ENCODE results near the gene FHOD3. TPM values are rescaled to one million over a fixed set of nuclear protein-coding genes. Genes with fewer than 3 reads are reported as not detected.
"Not testable (repeated sequence)": the region's sequence is repeated elsewhere in the genome, so short reads cannot be mapped to it uniquely, and the experiment has no call there.

FHOD3 gene
- total and polyA plus RNA-seq, 5 donors from 2014 or later = not detected

GRCh38 chr18:36813824-36814223 lies 516.3 kb downstream of the FHOD3 start:
- no peak for ATAC-seq (ENCODE audit: low read depth in 2 of 2)
- peaks cover 26% of the 10 kb centered on the region for H3K36me3 Mint-ChIP-seq
- Histone ChIP-seq H3K4me3 (ENCODE audit: low read depth, low read length) (no peak overlapping the region), H3K36me3 (ENCODE audit: control insufficient read depth, insufficient read depth, low read length) (peaks cover 52% of the 10 kb centered on the region), H3K27me3 (ENCODE audit: control insufficient read depth, insufficient read depth, low read length) (no peaks in the 10 kb centered on the region), H3K4me1 (ENCODE audit: control insufficient read depth, insufficient read depth, low read length, poor library complexity, severe bottlenecking) (no peaks in the 10 kb centered on the region), H3K9me3 (ENCODE audit: control insufficient read depth in 2 of 2, low read length in 2 of 2) (no peaks in the 10 kb centered on the region), H3K27ac (ENCODE audit: insufficient read depth, low read length, poor library complexity, severe bottlenecking) (no peak overlapping the region)
- DNase-seq = no peak
- no peak overlapping the region for H3K4me3 Mint-ChIP-seq
- no peaks in the 10 kb centered on the region for H3K27me3 Mint-ChIP-seq
- peaks cover 13 to 27% (median 22%) of the 10 kb centered on the region in 4 donors for H3K4me1 Mint-ChIP-seq
- peak overlapping the region in 2 of 3 donors; percentile 48 to 62 for H3K27ac Mint-ChIP-seq
- no peaks in the 10 kb centered on the region for H3K9me3 Mint-ChIP-seq

DNA sequence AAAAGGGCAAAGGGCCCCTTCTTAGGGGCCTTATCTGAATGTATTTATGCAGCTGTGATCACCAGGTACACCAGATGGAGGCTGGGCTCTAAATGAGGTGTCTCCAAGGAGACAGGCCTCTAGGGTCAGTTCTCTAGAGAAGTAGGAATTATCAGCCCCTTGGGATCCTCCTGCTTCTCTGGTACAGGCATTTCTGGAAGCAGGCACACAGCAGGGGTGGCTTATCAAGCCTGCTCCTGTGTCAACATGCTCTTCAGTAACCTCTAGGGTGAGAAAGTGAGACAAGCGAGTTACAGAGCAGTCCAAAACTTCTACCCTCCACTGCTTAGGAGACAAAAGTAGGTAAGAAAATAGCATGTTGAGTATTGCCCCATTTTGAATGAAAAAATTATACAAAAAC lies 517.5 kb downstream of the FHOD3 start:
- no peaks in the 10 kb centered on the region for H3K9me3 Mint-ChIP-seq
- H3K4me1 ChIP-seq (ENCODE audit: control insufficient read depth, insufficient read depth, low read length, poor library complexity, severe bottlenecking) = no peaks in the 10 kb centered on the region
- H3K9me3 ChIP-seq (ENCODE audit: control insufficient read depth in 2 of 2, low read length in 2 of 2) = no peaks in the 10 kb centered on the region
- no peak overlapping the region for H3K4me3 Mint-ChIP-seq
- DNase-seq (no peak), ATAC-seq (ENCODE audit: low read depth in 2 of 2) (no peak)
- H3K27me3 Mint-ChIP-seq = no peaks in the 10 kb centered on the region
- peaks cover 26% of the 10 kb centered on the region for H3K36me3 Mint-ChIP-seq
- H3K27ac Mint-ChIP-seq = peak overlapping the region in 2 of 3 donors; percentile 62 to 65
- H3K4me1 Mint-ChIP-seq = peaks cover 7 to 26% (median 19%) of the 10 kb centered on the region in 4 donors
- H3K27me3 ChIP-seq (ENCODE audit: control insufficient read depth, insufficient read depth, low read length) = no peaks in the 10 kb centered on the region
- peaks cover 52% of the 10 kb centered on the region for H3K36me3 ChIP-seq (ENCODE audit: control insufficient read depth, insufficient read depth, low read length)
- H3K27ac ChIP-seq (ENCODE audit: insufficient read depth, low read length, poor library complexity, severe bottlenecking) = no peak overlapping the region
- no peak overlapping the region for H3K4me3 ChIP-seq (ENCODE audit: low read depth, low read length)

DNA sequence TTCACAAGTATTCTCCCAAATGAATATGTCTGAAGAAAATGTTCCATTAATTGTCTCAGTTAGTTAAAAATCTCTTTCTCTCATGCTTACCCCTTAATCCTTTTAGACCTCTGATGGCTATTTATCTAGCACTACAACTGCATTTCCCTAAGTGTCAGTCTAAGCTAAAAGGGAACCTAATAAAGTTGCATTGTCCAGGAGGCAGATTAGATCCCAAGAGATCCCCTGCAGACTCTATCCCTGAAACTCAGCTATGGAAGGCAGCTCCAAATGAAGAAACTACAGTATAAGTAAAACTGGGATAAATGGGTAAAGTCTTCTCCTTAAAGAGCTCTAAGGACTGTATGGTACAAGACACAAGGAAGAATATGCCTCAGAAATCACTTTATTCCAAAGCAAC lies 518.6 kb downstream of the FHOD3 start:
- H3K27me3 Mint-ChIP-seq; ATAC-seq (ENCODE audit: low read depth in 2 of 2); H3K27ac ChIP-seq (ENCODE audit: insufficient read depth, low read length, poor library complexity, severe bottlenecking); H3K4me3 ChIP-seq (ENCODE audit: low read depth, low read length); H3K27me3 ChIP-seq (ENCODE audit: control insufficient read depth, insufficient read depth, low read length); DNase-seq; H3K4me1 ChIP-seq (ENCODE audit: control insufficient read depth, insufficient read depth, low read length, poor library complexity, severe bottlenecking); H3K9me3 Mint-ChIP-seq; H3K9me3 ChIP-seq (ENCODE audit: control insufficient read depth in 2 of 2, low read length in 2 of 2); H3K4me3 Mint-ChIP-seq: not testable (repeated sequence)
- Mint-ChIP-seq H3K36me3 (peaks cover 26% of the 10 kb centered on the region), H3K27ac (peak overlapping the region in 2 of 3 donors; percentile 4 to 69), H3K4me1 (peaks cover 7 to 27% (median 21%) of the 10 kb centered on the region in 4 donors)
- peaks cover 53% of the 10 kb centered on the region for H3K36me3 ChIP-seq (ENCODE audit: control insufficient read depth, insufficient read depth, low read length)

- H3K27me3 Mint-ChIP-seq = no peaks in the 10 kb centered on the region
- H3K27ac ChIP-seq (ENCODE audit: insufficient read depth, low read length, poor library complexity, severe bottlenecking) = no peak overlapping the region
- ATAC-seq (ENCODE audit: low read depth in 2 of 2) (no peak), DNase-seq (no peak)
- H3K27ac Mint-ChIP-seq = peak overlapping the region in 2 of 3 donors; percentile 48 to 72
- peaks cover 13 to 31% (median 21%) of the 10 kb centered on the region in 4 donors for H3K4me1 Mint-ChIP-seq
- H3K4me3 Mint-ChIP-seq = no peak overlapping the region
- no peaks in the 10 kb centered on the region for H3K4me1 ChIP-seq (ENCODE audit: control insufficient read depth, insufficient read depth, low read length, poor library complexity, severe bottlenecking)
- H3K27me3 ChIP-seq (ENCODE audit: control insufficient read depth, insufficient read depth, low read length) = no peaks in the 10 kb centered on the region
- peaks cover 31% of the 10 kb centered on the region for H3K36me3 Mint-ChIP-seq
- H3K9me3 ChIP-seq (ENCODE audit: control insufficient read depth in 2 of 2, low read length in 2 of 2) = no peaks in the 10 kb centered on the region
- no peak overlapping the region for H3K4me3 ChIP-seq (ENCODE audit: low read depth, low read length)
- H3K9me3 Mint-ChIP-seq = no peaks in the 10 kb centered on the region
- peaks cover 50% of the 10 kb centered on the region for H3K36me3 ChIP-seq (ENCODE audit: control insufficient read depth, insufficient read depth, low read length)
Observed at GRCh38 chr18:36817039-36817438, 519.5 kb downstream of the FHOD3 start.

GRCh38 chr18:36818652-36819051 lies 521.1 kb downstream of the FHOD3 start:
- peaks cover 41% of the 10 kb centered on the region for H3K36me3 ChIP-seq (ENCODE audit: control insufficient read depth, insufficient read depth, low read length)
- ATAC-seq (ENCODE audit: low read depth in 2 of 2) (no peak), DNase-seq (no peak)
- H3K4me1 ChIP-seq (ENCODE audit: control insufficient read depth, insufficient read depth, low read length, poor library complexity, severe bottlenecking) = no peaks in the 10 kb centered on the region
- H3K27ac ChIP-seq (ENCODE audit: insufficient read depth, low read length, poor library complexity, severe bottlenecking) = no peak overlapping the region
- peaks cover 27% of the 10 kb centered on the region for H3K36me3 Mint-ChIP-seq
- H3K27ac Mint-ChIP-seq = no peak overlapping the region
- H3K4me3 ChIP-seq (ENCODE audit: low read depth, low read length) = no peak overlapping the region
- no peaks in the 10 kb centered on the region for H3K9me3 ChIP-seq (ENCODE audit: control insufficient read depth in 2 of 2, low read length in 2 of 2)
- H3K27me3 Mint-ChIP-seq = no peaks in the 10 kb centered on the region
- no peaks in the 10 kb centered on the region for H3K9me3 Mint-ChIP-seq
- no peaks in the 10 kb centered on the region for H3K27me3 ChIP-seq (ENCODE audit: control insufficient read depth, insufficient read depth, low read length)
- H3K4me1 Mint-ChIP-seq = peaks cover 6 to 23% (median 16%) of the 10 kb centered on the region in 4 donors
- H3K4me3 Mint-ChIP-seq = no peak overlapping the region

DNA sequence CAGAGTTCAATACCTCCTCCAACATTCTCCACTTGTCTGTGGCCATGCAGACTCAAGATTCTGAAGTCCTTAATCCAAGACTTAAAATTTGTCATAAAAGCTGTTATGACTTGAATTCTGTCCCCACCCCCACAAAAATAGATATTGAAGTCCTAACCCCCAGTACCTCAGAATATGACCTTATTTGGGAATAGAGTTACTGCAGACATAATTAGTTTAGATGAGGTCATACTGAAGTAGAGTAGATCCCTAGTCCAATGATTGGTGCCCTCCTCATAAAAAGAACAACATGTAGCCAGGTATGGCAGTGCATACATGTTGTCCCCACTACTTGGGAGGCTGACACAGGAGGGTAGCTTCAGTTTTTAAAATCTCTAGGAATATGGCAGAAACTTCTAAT lies 522.1 kb downstream of the FHOD3 start:
- Mint-ChIP-seq H3K27ac (peak overlapping the region in 1 of 3 donors; percentile 11), H3K9me3 (no peaks in the 10 kb centered on the region)
- H3K27me3 ChIP-seq (ENCODE audit: control insufficient read depth, insufficient read depth, low read length) = no peaks in the 10 kb centered on the region

DNA sequence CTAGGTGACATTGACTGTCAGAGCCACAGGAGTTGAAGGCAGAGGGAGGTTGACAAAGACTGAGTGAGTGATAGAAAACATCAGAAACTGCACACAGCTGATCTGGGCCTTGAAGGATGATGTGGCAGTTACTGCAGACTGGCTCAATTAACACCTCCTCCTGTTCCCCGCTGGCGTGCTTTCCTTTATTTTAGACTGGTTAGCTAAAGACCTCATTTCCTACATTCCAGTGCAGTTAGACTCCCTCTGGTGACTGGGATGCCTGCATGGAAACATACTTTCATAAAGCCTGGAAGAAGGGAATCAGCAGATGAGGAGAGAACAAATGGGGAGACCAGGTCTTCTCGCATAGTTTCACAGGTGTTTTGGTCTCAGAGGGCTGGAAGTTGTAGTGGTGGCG lies 524.2 kb downstream of the FHOD3 start:
- no peak overlapping the region for H3K4me3 ChIP-seq (ENCODE audit: low read depth, low read length)
- peaks cover 25% of the 10 kb centered on the region for H3K36me3 ChIP-seq (ENCODE audit: control insufficient read depth, insufficient read depth, low read length)
- H3K4me1 ChIP-seq (ENCODE audit: control insufficient read depth, insufficient read depth, low read length, poor library complexity, severe bottlenecking) = no peaks in the 10 kb centered on the region
- no peak overlapping the region for H3K27ac ChIP-seq (ENCODE audit: insufficient read depth, low read length, poor library complexity, severe bottlenecking)
- Mint-ChIP-seq H3K4me3 (no peak overlapping the region), H3K36me3 (peaks cover 20% of the 10 kb centered on the region), H3K27ac (no peak overlapping the region), H3K4me1 (peaks cover 12 to 26% (median 20%) of the 10 kb centered on the region in 4 donors), H3K27me3 (no peaks in the 10 kb centered on the region), H3K9me3 (no peaks in the 10 kb centered on the region)
- no peaks in the 10 kb centered on the region for H3K27me3 ChIP-seq (ENCODE audit: control insufficient read depth, insufficient read depth, low read length)
- DNase-seq (no peak), ATAC-seq (ENCODE audit: low read depth in 2 of 2) (no peak)
- H3K9me3 ChIP-seq (ENCODE audit: control insufficient read depth in 2 of 2, low read length in 2 of 2) = no peaks in the 10 kb centered on the region

More for the DNA sequence above, 522.1 kb downstream of the FHOD3 start:
- DNase-seq (no peak), ATAC-seq (ENCODE audit: low read depth in 2 of 2) (no peak)
- Histone ChIP-seq H3K4me1 (ENCODE audit: control insufficient read depth, insufficient read depth, low read length, poor library complexity, severe bottlenecking) (no peaks in the 10 kb centered on the region), H3K9me3 (ENCODE audit: control insufficient read depth in 2 of 2, low read length in 2 of 2) (no peaks in the 10 kb centered on the region), H3K27ac (ENCODE audit: insufficient read depth, low read length, poor library complexity, severe bottlenecking) (no peak overlapping the region), H3K4me3 (ENCODE audit: low read depth, low read length) (no peak overlapping the region), H3K36me3 (ENCODE audit: control insufficient read depth, insufficient read depth, low read length) (peaks cover 36% of the 10 kb centered on the region)
- Mint-ChIP-seq H3K27me3 (no peaks in the 10 kb centered on the region), H3K4me3 (no peak overlapping the region), H3K36me3 (peaks cover 29% of the 10 kb centered on the region), H3K4me1 (peaks cover 11 to 22% (median 17%) of the 10 kb centered on the region in 4 donors)

- peaks cover 12% of the 10 kb centered on the region for H3K36me3 Mint-ChIP-seq
- ATAC-seq (ENCODE audit: low read depth in 2 of 2) = no peak
- Histone ChIP-seq H3K27me3 (ENCODE audit: control insufficient read depth, insufficient read depth, low read length) (no peaks in the 10 kb centered on the region), H3K36me3 (ENCODE audit: control insufficient read depth, insufficient read depth, low read length) (peaks cover 3% of the 10 kb centered on the region), H3K4me3 (ENCODE audit: low read depth, low read length) (no peak overlapping the region), H3K9me3 (ENCODE audit: control insufficient read depth in 2 of 2, low read length in 2 of 2) (no peaks in the 10 kb centered on the region), H3K27ac (ENCODE audit: insufficient read depth, low read length, poor library complexity, severe bottlenecking) (no peak overlapping the region), H3K4me1 (ENCODE audit: control insufficient read depth, insufficient read depth, low read length, poor library complexity, severe bottlenecking) (peaks cover 25% of the 10 kb centered on the region)
- DNase-seq = no peak
- H3K27me3 Mint-ChIP-seq = no peaks in the 10 kb centered on the region
- peaks cover 23 to 50% (median 38%) of the 10 kb centered on the region in 4 donors for H3K4me1 Mint-ChIP-seq
- H3K9me3 Mint-ChIP-seq = peaks cover 0 to 2% (median 0%) of the 10 kb centered on the region in 7 donors
- no peak overlapping the region for H3K27ac Mint-ChIP-seq
- no peak overlapping the region for H3K4me3 Mint-ChIP-seq
Observed at GRCh38 chr18:36825526-36825925, 528.0 kb downstream of the FHOD3 start.
